H1 (cell line): ENCODE results near the gene LAMTOR5. TPM values are rescaled to one million over a fixed set of nuclear protein-coding genes. Genes with fewer than 3 reads are reported as not detected.

ENCODE experiments used
- CTCF ChIA-PET: fragments of 300-600 bp; sonication (Branson Sonifier 250); formaldehyde crosslinking; loops from one replicate; lab custom pipeline; 2021; ENCODE audit not compliant: partially characterized antibody; lab: Charles Lee
- POLR2A ChIA-PET: fragments of 300-600 bp; sonication (Branson Sonifier 250); formaldehyde crosslinking; loops from one replicate; lab custom pipeline; 2021; ENCODE audit warnings: inconsistent platforms; ENCODE audit not compliant: partially characterized antibody; lab: Charles Lee
- DNase-seq, 2 experiments: peaks; one replicate each; pipeline versions ENCODE4 v3.0.0 to v3.0.0-alpha.2; 2010 to 2022; ENCODE audit warnings: low spot score in 2 of 2, low read depth in 1 of 2, mixed read lengths in 1 of 2
- FAIRE-seq: peaks from 2 replicates; lab custom pipeline; 2011; peaks lifted over from hg19 to GRCh38; lab: Jason Lieb, UNC
- H2AFZ ChIP-seq: 2 replicates; pipeline ENCODE4 v1.8.1; 2012; ENCODE audit warnings: low read length, inconsistent platforms
- H2AK5ac ChIP-seq: 2 replicates; pipeline ENCODE4 v1.6.1; 2013; ENCODE audit warnings: low read depth, low read length
- H2BK120ac ChIP-seq: replicated peaks from 2 replicates; pipeline ENCODE3; 2013; ENCODE audit warnings: low read depth, low read length, inconsistent platforms
- H2BK12ac ChIP-seq: 2 replicates; pipeline ENCODE4 v1.6.1; 2013; ENCODE audit warnings: low read depth, low read length
- H2BK15ac ChIP-seq: 2 replicates; pipeline ENCODE4 v1.6.1; 2013; ENCODE audit warnings: low read length
- H2BK20ac ChIP-seq: 2 replicates; pipeline ENCODE4 v1.6.1; 2013; ENCODE audit warnings: low read length
- H2BK5ac ChIP-seq: 2 replicates; pipeline ENCODE4 v1.6.1; 2013; ENCODE audit warnings: low read depth, low read length
- H3K14ac ChIP-seq: 2 replicates; pipeline ENCODE4 v1.6.1; 2013; ENCODE audit warnings: inconsistent platforms; ENCODE audit not compliant: insufficient read length
- H3K18ac ChIP-seq: 2 replicates; pipeline ENCODE4 v1.6.1; 2013; ENCODE audit warnings: low read length; ENCODE audit errors: extremely low read depth
- H3K23ac ChIP-seq: 2 replicates; pipeline ENCODE4 v1.6.1; 2013; ENCODE audit warnings: inconsistent platforms; ENCODE audit not compliant: insufficient read length
- H3K23me2 ChIP-seq: 2 replicates; pipeline ENCODE4 v1.6.1; 2013; ENCODE audit warnings: low read depth, low read length
- H3K27ac ChIP-seq: 2 replicates; pipeline ENCODE4 v1.6.1; 2011; ENCODE audit warnings: low read depth, low read length, inconsistent platforms
- H3K27me3 ChIP-seq, 4 experiments: replicated peaks in 1 of 4; 1 replicate in 1 of 4; 2 replicates in 3 of 4; pipeline versions ENCODE4 v1.6.1 to v1.8.1; 2011 to 2013; ENCODE audit warnings: low read length in 3 of 4, mild to moderate bottlenecking in 3 of 4, inconsistent platforms in 2 of 4, mixed read lengths in 2 of 4, moderate library complexity in 1 of 4; ENCODE audit not compliant: control insufficient read depth in 3 of 4, insufficient read depth in 3 of 4; ENCODE audit errors: extremely low read depth in 1 of 4
- H3K36me3 ChIP-seq, 4 experiments: 2 replicates each; pipeline versions ENCODE4 v1.6.1 to v1.8.1; 2011 to 2013; ENCODE audit warnings: mild to moderate bottlenecking in 4 of 4, low read length in 3 of 4, moderate library complexity in 2 of 4, control low read depth in 1 of 4, inconsistent platforms in 1 of 4; ENCODE audit not compliant: insufficient read depth in 4 of 4, control insufficient read depth in 2 of 4
- H3K4ac ChIP-seq: replicated peaks from 2 replicates; pipeline ENCODE3; 2013; ENCODE audit warnings: low read length, low read depth, mixed read lengths, inconsistent platforms; ENCODE audit not compliant: insufficient read length
- H3K4me1 ChIP-seq, 4 experiments: replicated peaks in 1 of 4; 1 replicate in 1 of 4; 2 replicates in 3 of 4; pipeline versions ENCODE4 v1.6.1 to v1.8.1; 2011 to 2013; ENCODE audit warnings: low read length in 3 of 4, inconsistent platforms in 2 of 4, mixed read lengths in 1 of 4; ENCODE audit not compliant: insufficient read depth in 4 of 4, control insufficient read depth in 3 of 4
- H3K4me2 ChIP-seq, 2 experiments: 2 replicates each; pipeline versions ENCODE4 v1.6.1 to v1.8.1; 2011 to 2013; ENCODE audit warnings: low read depth in 2 of 2, low read length in 2 of 2, control low read depth in 1 of 2, inconsistent platforms in 1 of 2, mild to moderate bottlenecking in 1 of 2; ENCODE audit not compliant: insufficient read depth in 1 of 2
- H3K4me3 ChIP-seq, 4 experiments: fragments of 200-600, 300-600 bp in 1 of 4; sonication (generic), shearing (Covaris generic), sonication (Bioruptor Twin) in 1 of 4; 2 replicates each; pipeline versions ENCODE4 v1.5.1 to v1.8.1; 2011 to 2016; ENCODE audit warnings: low read length in 4 of 4, low read depth in 3 of 4, control low read depth in 2 of 4, inconsistent platforms in 2 of 4, mild to moderate bottlenecking in 2 of 4, mixed read lengths in 1 of 4, moderate library complexity in 1 of 4; ENCODE audit not compliant: insufficient read depth in 2 of 4; ENCODE audit errors: extremely low read depth in 1 of 4
- H3K56ac ChIP-seq: replicated peaks from 2 replicates; pipeline ENCODE3; 2013; ENCODE audit warnings: low read depth, mild to moderate bottlenecking, mixed read lengths, low read length, inconsistent platforms; ENCODE audit not compliant: insufficient read length
- H3K79me1 ChIP-seq: 2 replicates; pipeline ENCODE4 v1.6.1; 2013; ENCODE audit warnings: low read depth, low read length, control low read depth
- H3K79me2 ChIP-seq, 2 experiments: 2 replicates each; pipeline versions ENCODE4 v1.6.1 to v1.8.1; 2012 to 2013; ENCODE audit warnings: low read length in 2 of 2, mild to moderate bottlenecking in 2 of 2, inconsistent platforms in 1 of 2; ENCODE audit not compliant: insufficient read depth in 2 of 2, control insufficient read depth in 1 of 2
- H3K9ac ChIP-seq, 4 experiments: replicated peaks in 1 of 4; 1 replicate in 1 of 4; 2 replicates in 3 of 4; pipeline versions ENCODE4 v1.6.1 to v1.8.1; 2011 to 2013; ENCODE audit warnings: low read depth in 3 of 4, low read length in 3 of 4, control low read depth in 2 of 4, mild to moderate bottlenecking in 2 of 4, moderate library complexity in 2 of 4, inconsistent platforms in 1 of 4; ENCODE audit errors: extremely low read depth in 1 of 4
- H3K9me3 ChIP-seq, 2 experiments: 2 replicates each; pipeline versions ENCODE4 v1.6.1 to v1.8.1; 2012 to 2013; ENCODE audit warnings: mild to moderate bottlenecking in 2 of 2, moderate library complexity in 2 of 2, control low read depth in 1 of 2, inconsistent platforms in 1 of 2, low read depth in 1 of 2, low read length in 1 of 2, mixed read lengths in 1 of 2; ENCODE audit not compliant: insufficient read depth in 2 of 2
- H4K20me1 ChIP-seq, 2 experiments: replicated peaks in 1 of 2; 2 replicates each; pipeline versions ENCODE3 to v1.8.1; 2011 to 2013; ENCODE audit warnings: inconsistent platforms in 2 of 2, low read length in 2 of 2, mild to moderate bottlenecking in 1 of 2; ENCODE audit not compliant: insufficient read depth in 2 of 2, control insufficient read depth in 1 of 2
- H4K5ac ChIP-seq: 2 replicates; pipeline ENCODE4 v1.6.1; 2013; ENCODE audit warnings: low read length, low read depth, mixed read lengths, inconsistent platforms; ENCODE audit not compliant: insufficient read length
- H4K8ac ChIP-seq: 2 replicates; pipeline ENCODE4 v1.8.0; 2013; ENCODE audit warnings: mild to moderate bottlenecking, moderate library complexity, low read length, inconsistent platforms; ENCODE audit not compliant: insufficient read depth; ENCODE audit errors: extremely low read depth
- H4K91ac ChIP-seq: replicated peaks from 2 replicates; pipeline ENCODE3; 2013; ENCODE audit warnings: low read length, mixed read lengths, inconsistent platforms; ENCODE audit not compliant: insufficient read length
- CBX8 ChIP-seq: fragments of 300-800, 300-1000 bp; sonication (generic); IDR thresholded peaks from 2 replicates; pipeline ENCODE4 v1.7.1; 2016; ENCODE audit warnings: low read depth, low read length, borderline replicate concordance
- EP300 ChIP-seq, 2 experiments: IDR thresholded peaks; 1 replicate in 1 of 2; 2 replicates in 1 of 2; pipeline ENCODE4 v1.6.1; 2011 to 2012; ENCODE audit warnings: low read depth in 2 of 2, low read length in 2 of 2, mild to moderate bottlenecking in 2 of 2, borderline replicate concordance in 1 of 2, inconsistent platforms in 1 of 2, moderate library complexity in 1 of 2
- FOSL1 ChIP-seq: IDR thresholded peaks from 2 replicates; pipeline ENCODE4 v1.6.1; 2011; ENCODE audit warnings: mild to moderate bottlenecking, low read depth, low read length, moderate library complexity; ENCODE audit not compliant: insufficient read depth
- NRF1 ChIP-seq: IDR thresholded peaks from 2 replicates; pipeline ENCODE4 v1.6.1; 2011; ENCODE audit warnings: mild to moderate bottlenecking, low read depth, low read length, improper control_type of control experiment
- PHF8 ChIP-seq: fragments of 200-600 bp; sonication (generic); conservative IDR thresholded peaks from 2 replicates; pipeline ENCODE4 v1.7.1; 2012; ENCODE audit warnings: low read depth, mild to moderate bottlenecking, inconsistent platforms, low read length, moderate library complexity
- RBBP5 ChIP-seq: IDR thresholded peaks from 2 replicates; pipeline ENCODE4 v1.7.1; 2012; ENCODE audit warnings: low read depth, mild to moderate bottlenecking, inconsistent platforms, low read length, moderate library complexity, borderline replicate concordance
- SP1 ChIP-seq: IDR thresholded peaks from 2 replicates; pipeline ENCODE4 v1.6.1; 2011; ENCODE audit warnings: low read depth, low read length
- SP2 ChIP-seq: IDR thresholded peaks from 2 replicates; pipeline ENCODE4 v1.6.1; 2012; ENCODE audit warnings: mild to moderate bottlenecking, low read length, inconsistent platforms
- TAF7 ChIP-seq: optimal IDR thresholded peaks from 2 replicates; pipeline ENCODE3; 2011; ENCODE audit warnings: low read depth, mild to moderate bottlenecking, inconsistent platforms, low read length, moderate library complexity, borderline replicate concordance
- WGBS, 2 experiments: shearing (Covaris generic) in 1 of 2; methylation state at CpG; one replicate each; pipeline versions ENCODE4 v1.1.6 to v1.1.7; 2013 to 2015; ENCODE audit warnings: low lambda C conversion rate in 2 of 2, mixed read lengths in 2 of 2, inconsistent platforms in 1 of 2, low coverage in 1 of 2, missing lambda C conversion rate in 1 of 2; ENCODE audit not compliant: insufficient replicate concordance in 2 of 2, insufficient coverage in 1 of 2, insufficient read length in 1 of 2; ENCODE audit errors: extremely low coverage in 1 of 2, missing lambda C conversion rate in 1 of 2; 5-methylcytosine and 5-hydroxymethylcytosine counted together
- polyA plus RNA-seq, 7 experiments: library from polyadenylated mRNA; depleted of rRNA in 3 of 7; stranded (reverse) in 5 of 7; unstranded in 2 of 7; fragments of >200 nt in 5 of 7; fragments of 200-250 nt in 2 of 7; gene quantifications; 1 replicate in 5 of 7; 2 replicates in 1 of 7; 4 replicates in 1 of 7; pipeline versions ENCODE4 v1.2.1 to v1.2.3, GENCODE V29; 2011 to 2013; ENCODE audit warnings: missing spikeins in 2 of 7, mixed read lengths in 2 of 7
- total RNA-seq: library from RNA; stranded (reverse); fragmentation: NEBNext Ultra II Directional; extraction: Animal tissue kit (Norgen Biotek cat#: 25700); gene quantifications from 2 replicates; pipeline ENCODE4 v1.2.1, GENCODE V29; 2021

The LAMTOR5 gene
- total and polyA plus RNA-seq, 2 of the 8 experiments (the other 6 are each of a cell fraction or from before 2014, with no cell fraction given) = 84.4 to 297 TPM

GRCh38 chr1:110364221-110364620 is 43.3 kb downstream of the LAMTOR5 start:
- H2AFZ ChIP-seq = no peak overlapping the region
- no peak overlapping the region for H2BK15ac ChIP-seq
- POLR2A ChIA-PET = interaction anchor here (0.8 to 1.3 kb wide), 3 partner anchors 8 to 21 kb away, joined by 3 read pairs; no protein-coding TSS in a partner anchor
- H2BK12ac ChIP-seq = no peak overlapping the region
- no peak overlapping the region for H4K91ac ChIP-seq
- H3K23me2 ChIP-seq = no peaks in the 10 kb centered on the region
- H3K4me1 ChIP-seq = no peaks in the 10 kb centered on the region
- H3K4ac ChIP-seq = no peak overlapping the region
- H3K23ac ChIP-seq = no peak overlapping the region
- H2BK20ac ChIP-seq = no peak overlapping the region
- H3K4me3 ChIP-seq = no peak overlapping the region
- no peak overlapping the region for H3K27ac ChIP-seq
- no peak overlapping the region for H4K8ac ChIP-seq
- FAIRE-seq = no peak
- no peak for DNase-seq
- no peak overlapping the region for H2AK5ac ChIP-seq
- TF ChIP-seq FOSL1 (no peak), RBBP5 (no peak), SP1 (no peak), SP2 (no peak), PHF8 (no peak), NRF1 (no peak), TAF7 (no peak), EP300 (IDR thresholded peaks at IDR 0.05; ENCODE audit: borderline replicate concordance in 1 of 2, low read depth in 2 of 2, low read length in 2 of 2) (no peak), CBX8 (no peak)
- CTCF ChIA-PET = interaction anchor here (0.8 to 1.7 kb wide), 4 partner anchors 28 to 102 kb away, joined by 3 to 7 read pairs (median 4); no protein-coding TSS in a partner anchor
- H3K9me3 ChIP-seq = no peaks in the 10 kb centered on the region
- 90% methylated on average over 3 of the region's 3 CpGs; no CpG with 5 or more reads in 1 of the 2 experiments for WGBS, 2 experiments
- no peak overlapping the region for H3K18ac ChIP-seq
- no peak overlapping the region for H3K14ac ChIP-seq
- no peak overlapping the region for H3K56ac ChIP-seq
- H3K79me2 ChIP-seq = peaks cover 0 to 42% of the 10 kb centered on the region in 2 experiments; a peak in 2 of 4 replicates
- no peak overlapping the region for H2BK5ac ChIP-seq
- H3K4me2 ChIP-seq = no peak overlapping the region
- H3K27me3 ChIP-seq = no peaks in the 10 kb centered on the region
- H3K9ac ChIP-seq = no peak overlapping the region
- H3K36me3 ChIP-seq = peaks cover 0 to 33% (median 7%) of the 10 kb centered on the region in 4 experiments; a peak in 5 of 8 replicates
- H3K79me1 ChIP-seq = peaks cover 2% of the 10 kb centered on the region; the same call in 1 of the 2 replicates
- H4K20me1 ChIP-seq = peaks cover 0 to 2% of the 10 kb centered on the region in 2 experiments
- no peak overlapping the region for H4K5ac ChIP-seq
- no peak overlapping the region for H2BK120ac ChIP-seq
